Stomach (tissue), 4 donors: ENCODE results near the gene PTPN2.

Experiments
- CTCF ChIP-seq, 7 experiments: fragments of 450-650 bp in 4 of 7; fragments of 200-600 bp in 3 of 7; sonication (generic) in 3 of 7; IDR thresholded peaks; one replicate each; pipeline ENCODE4 v1.5.1; 2016 to 2019; ENCODE audit warnings: antibody characterized with exemption in 7 of 7, control low read depth in 2 of 7, mild to moderate bottlenecking in 1 of 7
- EP300 ChIP-seq: sonication (generic); formaldehyde crosslinking; IDR thresholded peaks from one replicate; pipeline ENCODE4 v1.6.1; 2017; ENCODE audit warnings: antibody characterized with exemption
- POLR2A ChIP-seq, 4 donors: fragments of 450-650 bp; IDR thresholded peaks; one replicate each; pipeline ENCODE4 v1.6.1; 2016; ENCODE audit warnings: antibody characterized with exemption in 4 of 4, control low read depth in 2 of 4, mild to moderate bottlenecking in 1 of 4, moderate library complexity in 1 of 4
- POLR2AphosphoS5 ChIP-seq, 3 donors: sonication (generic); formaldehyde crosslinking; IDR thresholded peaks; one replicate each; pipeline ENCODE4 v1.6.1; 2016; ENCODE audit warnings: antibody characterized with exemption in 3 of 3

- TF ChIP-seq POLR2AphosphoS5 (IDR thresholded peaks at IDR 0.05) (no peak), CTCF (IDR thresholded peaks at IDR 0.05) (no peak), POLR2A (IDR thresholded peaks at IDR 0.05) (no peak), EP300 (no peak)
These were observed 20.0 kb upstream of the PTPN2 start for GRCh38 chr18:12904012-12904516.
